Fibroblast of lung (primary cell): ENCODE results near the gene AGRP. TPM values are rescaled to one million over a fixed set of nuclear protein-coding genes. Genes with fewer than 3 reads are reported as not detected.
A peak's percentile ranks its signal among the peaks of the same experiment; 100 is the strongest.

Source experiments
- DNase-seq, 2 donors: peaks; one replicate each; pipeline versions ENCODE4 v3.0.0 to v3.0.0-alpha.2; 2010; ENCODE audit warnings: low read depth in 2 of 2
- H2AFZ ChIP-seq: 2 replicates; pipeline ENCODE4 v1.5.1; 2012; ENCODE audit warnings: low read length, control low read depth, inconsistent platforms
- H3K27ac ChIP-seq: 2 replicates; pipeline ENCODE4 v1.5.1; 2011; ENCODE audit warnings: low read length, control low read depth; ENCODE audit not compliant: insufficient read depth
- H3K27me3 ChIP-seq: 2 replicates; pipeline ENCODE4 v1.5.1; 2011; ENCODE audit warnings: mild to moderate bottlenecking, low read length; ENCODE audit not compliant: control insufficient read depth, insufficient read depth
- H3K36me3 ChIP-seq: 2 replicates; pipeline ENCODE4 v1.5.1; 2011; ENCODE audit warnings: low read length; ENCODE audit not compliant: control insufficient read depth, insufficient read depth
- H3K4me1 ChIP-seq: 2 replicates; pipeline ENCODE4 v1.5.1; 2011; ENCODE audit warnings: low read length; ENCODE audit not compliant: control insufficient read depth, insufficient read depth; ENCODE audit errors: extremely low read depth
- H3K4me2 ChIP-seq: 2 replicates; pipeline ENCODE4 v1.5.1; 2011; ENCODE audit warnings: low read length, control low read depth; ENCODE audit not compliant: insufficient read depth; ENCODE audit errors: extremely low read depth
- H3K4me3 ChIP-seq, 4 experiments: fragments of 200-600 bp in 1 of 4; sonication (generic) in 1 of 4; replicated peaks in 1 of 4; 2 replicates each; pipeline ENCODE4 v1.5.1; 2011 to 2016; ENCODE audit warnings: low read length in 4 of 4, low read depth in 3 of 4, mild to moderate bottlenecking in 3 of 4, control low read depth in 2 of 4, inconsistent platforms in 1 of 4, mixed read lengths in 1 of 4; ENCODE audit not compliant: insufficient read depth in 1 of 4; ENCODE audit errors: control extremely low read depth in 1 of 4
- H3K79me2 ChIP-seq: 2 replicates; pipeline ENCODE4 v1.5.1; 2012; ENCODE audit warnings: mild to moderate bottlenecking, low read length, inconsistent platforms; ENCODE audit not compliant: control insufficient read depth, insufficient read depth
- H3K9ac ChIP-seq: 2 replicates; pipeline ENCODE4 v1.5.1; 2011; ENCODE audit warnings: mild to moderate bottlenecking, low read length, control low read depth; ENCODE audit not compliant: insufficient read depth
- H3K9me3 ChIP-seq: 2 replicates; pipeline ENCODE4 v1.5.1; 2012; ENCODE audit warnings: low read depth, low read length; ENCODE audit not compliant: control insufficient read depth, insufficient read depth
- H4K20me1 ChIP-seq: 2 replicates; pipeline ENCODE4 v1.5.1; 2011; ENCODE audit warnings: low read length; ENCODE audit not compliant: control insufficient read depth, insufficient read depth; ENCODE audit errors: extremely low read depth
- EZH2 ChIP-seq: IDR thresholded peaks from 2 replicates; pipeline ENCODE4 v1.5.1; 2012; ENCODE audit warnings: low read length, control low read depth, mild to moderate bottlenecking; ENCODE audit errors: missing control alignments
- polyA plus RNA-seq, 2 donors: library from polyadenylated mRNA; depleted of rRNA in 1 of 2; stranded (reverse) in 1 of 2; unstranded in 1 of 2; fragments of >200 nt; gene quantifications; 2 replicates each; pipeline ENCODE4 v1.2.1, GENCODE V29; 2011 to 2012; ENCODE audit warnings: missing spikeins in 1 of 2
- total RNA-seq: library from RNA; depleted of rRNA; stranded (reverse); fragments of >200 nt; gene quantifications from 2 replicates; pipeline ENCODE4 v1.2.1, GENCODE V29; 2014
- TF ChIP-seq, protein P1 (sequence below), 2 donors: IDR thresholded peaks in 1 of 2; conservative IDR thresholded peaks in 1 of 2; 1 replicate in 1 of 2; 2 replicates in 1 of 2; pipeline ENCODE4 v1.5.1; 2011 to 2012; ENCODE audit warnings: low read length in 2 of 2, control low read depth in 1 of 2, inconsistent platforms in 1 of 2, low read depth in 1 of 2, mild to moderate bottlenecking in 1 of 2

AGRP gene
- total and polyA plus RNA-seq, 2 donors (not counting 1 experiment from before 2014, with no cell fraction given): not detected

DNA sequence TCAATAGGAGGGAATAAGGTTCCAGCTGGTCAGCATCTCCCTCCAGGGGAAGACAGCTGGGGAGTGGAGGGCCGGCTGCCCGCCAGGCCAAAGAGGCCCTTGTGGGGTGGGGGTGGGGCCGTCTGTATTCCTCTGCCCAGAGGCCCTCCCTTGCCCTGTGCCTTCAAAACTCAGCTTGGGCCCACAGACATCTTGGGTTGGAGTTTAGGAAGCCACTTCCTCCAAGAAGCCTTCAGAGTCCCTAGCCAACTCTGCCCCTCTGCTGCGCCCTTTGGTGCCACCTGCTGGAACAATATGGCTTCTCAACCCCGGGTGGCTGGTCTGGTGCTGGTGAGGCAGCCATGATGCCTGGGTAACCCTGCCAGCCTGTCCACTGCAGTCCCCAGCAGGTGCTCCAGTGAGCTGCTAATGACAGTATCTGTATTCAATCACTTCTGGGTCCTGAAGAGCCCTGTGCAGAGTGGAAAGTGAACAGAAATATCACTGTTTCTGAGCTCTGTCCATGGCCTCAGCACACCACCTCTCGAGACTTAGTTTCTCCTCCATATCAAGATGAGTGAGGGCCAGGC is 35.8 kb downstream of the AGRP start:
- Histone ChIP-seq H3K27me3 (no peaks in the 10 kb centered on the region), H4K20me1 (peaks cover 4% of the 10 kb centered on the region), H3K4me1 (peaks cover 27% of the 10 kb centered on the region), H3K9me3 (no peaks in the 10 kb centered on the region), H3K27ac (no peak overlapping the region), H2AFZ (no peak overlapping the region), H3K9ac (no peak overlapping the region), H3K4me3 (no peak overlapping the region), H3K4me2 (no peak overlapping the region), H3K36me3 (peaks cover 8% of the 10 kb centered on the region), H3K79me2 (no peaks in the 10 kb centered on the region)
- TF ChIP-seq, protein P1, sequence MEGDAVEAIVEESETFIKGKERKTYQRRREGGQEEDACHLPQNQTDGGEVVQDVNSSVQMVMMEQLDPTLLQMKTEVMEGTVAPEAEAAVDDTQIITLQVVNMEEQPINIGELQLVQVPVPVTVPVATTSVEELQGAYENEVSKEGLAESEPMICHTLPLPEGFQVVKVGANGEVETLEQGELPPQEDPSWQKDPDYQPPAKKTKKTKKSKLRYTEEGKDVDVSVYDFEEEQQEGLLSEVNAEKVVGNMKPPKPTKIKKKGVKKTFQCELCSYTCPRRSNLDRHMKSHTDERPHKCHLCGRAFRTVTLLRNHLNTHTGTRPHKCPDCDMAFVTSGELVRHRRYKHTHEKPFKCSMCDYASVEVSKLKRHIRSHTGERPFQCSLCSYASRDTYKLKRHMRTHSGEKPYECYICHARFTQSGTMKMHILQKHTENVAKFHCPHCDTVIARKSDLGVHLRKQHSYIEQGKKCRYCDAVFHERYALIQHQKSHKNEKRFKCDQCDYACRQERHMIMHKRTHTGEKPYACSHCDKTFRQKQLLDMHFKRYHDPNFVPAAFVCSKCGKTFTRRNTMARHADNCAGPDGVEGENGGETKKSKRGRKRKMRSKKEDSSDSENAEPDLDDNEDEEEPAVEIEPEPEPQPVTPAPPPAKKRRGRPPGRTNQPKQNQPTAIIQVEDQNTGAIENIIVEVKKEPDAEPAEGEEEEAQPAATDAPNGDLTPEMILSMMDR (conservative IDR thresholded peaks at IDR 0.05 in 1 of 2, IDR thresholded peaks at IDR 0.05 in 1 of 2; ENCODE audit: low read depth in 1 of 2, low read length in 2 of 2): peak; percentile 56 to 57
- TF ChIP-seq EZH2: no peak
- peak in 1 of 2 donors; percentile 88 for DNase-seq

DNA sequence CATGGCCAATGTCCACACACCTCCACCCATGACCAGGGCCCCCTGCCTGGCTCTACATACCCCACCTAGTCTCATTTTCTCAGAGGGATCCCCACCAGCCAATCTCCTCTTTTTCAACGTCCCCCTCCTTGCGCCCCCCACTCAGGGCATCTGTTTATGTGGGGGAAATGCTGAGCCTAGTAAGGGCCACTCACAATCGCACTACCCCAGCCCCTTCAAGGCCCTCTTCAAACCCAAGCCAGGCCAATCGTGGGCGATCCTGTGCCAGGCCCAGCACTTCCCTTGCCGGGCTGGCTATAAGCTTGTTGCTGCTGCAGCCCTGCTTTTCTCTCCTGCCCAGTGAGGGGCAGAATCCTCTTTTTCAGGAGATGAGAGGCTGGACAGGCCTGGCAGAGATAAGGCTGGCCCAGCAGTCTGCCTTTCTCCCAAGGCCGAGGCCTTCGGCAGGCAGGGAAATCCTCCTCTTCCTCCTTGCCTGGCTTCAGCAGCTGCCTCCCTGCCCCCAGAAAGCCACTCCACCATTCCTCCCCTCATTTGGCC is 36.3 kb downstream of the AGRP start:
- no peak for DNase-seq
- Histone ChIP-seq H2AFZ (no peak overlapping the region), H3K36me3 (peaks cover 10% of the 10 kb centered on the region), H3K9ac (no peak overlapping the region), H3K4me1 (peaks cover 27% of the 10 kb centered on the region), H4K20me1 (peaks cover 4% of the 10 kb centered on the region), H3K27ac (no peak overlapping the region), H3K9me3 (no peaks in the 10 kb centered on the region), H3K27me3 (no peaks in the 10 kb centered on the region), H3K79me2 (no peaks in the 10 kb centered on the region), H3K4me3 (no peak overlapping the region), H3K4me2 (no peak overlapping the region)
- TF ChIP-seq EZH2: no peak
- TF ChIP-seq, protein P1 (conservative IDR thresholded peaks at IDR 0.05 in 1 of 2, IDR thresholded peaks at IDR 0.05 in 1 of 2; ENCODE audit: low read depth in 1 of 2, low read length in 2 of 2): no peak

DNA sequence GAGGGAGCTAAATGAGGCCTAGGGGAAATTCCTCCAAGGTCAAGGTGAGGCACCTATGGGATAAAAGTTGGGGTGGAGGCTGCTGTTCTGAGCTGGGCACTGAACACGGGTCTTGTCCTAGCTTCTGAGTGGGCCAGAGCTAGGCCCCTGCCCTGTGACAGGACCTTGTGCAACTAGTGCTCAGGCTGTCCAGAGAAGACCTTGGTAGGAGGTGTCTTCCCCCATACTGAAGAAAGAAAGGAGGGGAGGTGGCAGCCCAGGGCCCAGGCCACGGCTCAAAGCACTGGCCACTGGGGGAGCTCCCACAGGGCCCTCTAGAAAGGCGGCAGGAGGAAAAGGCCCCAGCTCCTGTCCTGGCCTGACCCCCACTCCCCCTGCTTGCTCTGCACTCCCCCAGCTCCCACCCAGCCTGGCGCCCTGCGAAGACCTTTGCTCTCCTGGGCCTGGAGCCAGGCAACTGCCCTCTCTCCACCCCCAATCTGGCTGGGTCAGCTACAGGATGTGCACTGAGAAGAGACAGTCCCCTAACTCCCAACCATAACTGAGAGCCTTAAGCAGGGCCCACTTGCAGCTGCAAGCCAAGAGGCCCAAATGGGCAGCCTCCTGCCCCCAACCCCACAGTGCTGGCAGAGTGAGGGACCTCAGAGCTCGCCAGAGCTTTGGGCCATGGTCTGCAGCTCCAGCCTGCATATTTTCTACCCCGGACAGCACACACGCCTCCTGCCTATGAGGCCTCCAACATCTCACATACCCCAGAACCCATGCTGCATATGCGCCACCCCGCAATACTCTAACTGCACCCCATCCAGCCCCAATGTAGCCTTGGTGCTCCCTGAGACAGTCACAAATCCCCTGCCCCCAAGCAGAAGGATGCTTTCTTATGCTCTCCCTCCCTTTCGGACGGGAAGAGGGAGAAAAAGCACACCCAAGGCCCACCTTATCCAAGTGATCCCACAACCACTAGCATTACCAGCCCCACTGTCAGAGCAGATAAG is 37.1 kb downstream of the AGRP start:
- Histone ChIP-seq H3K4me3 (no peak overlapping the region), H3K79me2 (no peaks in the 10 kb centered on the region), H3K4me2 (no peak overlapping the region), H3K4me1 (peaks cover 27% of the 10 kb centered on the region), H3K36me3 (peaks cover 10% of the 10 kb centered on the region), H2AFZ (no peak overlapping the region), H3K9me3 (no peaks in the 10 kb centered on the region), H3K27me3 (no peaks in the 10 kb centered on the region), H3K27ac (no peak overlapping the region), H4K20me1 (peaks cover 4% of the 10 kb centered on the region), H3K9ac (no peak overlapping the region)
- TF ChIP-seq, protein P1 (conservative IDR thresholded peaks at IDR 0.05 in 1 of 2, IDR thresholded peaks at IDR 0.05 in 1 of 2; ENCODE audit: low read depth in 1 of 2, low read length in 2 of 2): no peak
- no peak for TF ChIP-seq EZH2
- DNase-seq: peak in 1 of 2 donors; percentile 48
